D721Med (cell line): ENCODE data around the gene FBXW5.

Experiments used
- DNase-seq: peaks from one replicate; pipeline ENCODE4 v3.0.0; 2011; ENCODE audit warnings: low spot score; ENCODE audit not compliant: insufficient read length
- FAIRE-seq: peaks from 2 replicates; lab custom pipeline; 2011; peaks lifted over from hg19 to GRCh38; lab: Jason Lieb, UNC
- TF ChIP-seq, protein P1 (sequence below): IDR thresholded peaks from 2 replicates; pipeline ENCODE4 v1.5.1; 2012; ENCODE audit warnings: mild to moderate bottlenecking, control low read depth; ENCODE audit not compliant: insufficient read depth; ENCODE audit errors: missing control alignments

The FBXW5 gene

DNA sequence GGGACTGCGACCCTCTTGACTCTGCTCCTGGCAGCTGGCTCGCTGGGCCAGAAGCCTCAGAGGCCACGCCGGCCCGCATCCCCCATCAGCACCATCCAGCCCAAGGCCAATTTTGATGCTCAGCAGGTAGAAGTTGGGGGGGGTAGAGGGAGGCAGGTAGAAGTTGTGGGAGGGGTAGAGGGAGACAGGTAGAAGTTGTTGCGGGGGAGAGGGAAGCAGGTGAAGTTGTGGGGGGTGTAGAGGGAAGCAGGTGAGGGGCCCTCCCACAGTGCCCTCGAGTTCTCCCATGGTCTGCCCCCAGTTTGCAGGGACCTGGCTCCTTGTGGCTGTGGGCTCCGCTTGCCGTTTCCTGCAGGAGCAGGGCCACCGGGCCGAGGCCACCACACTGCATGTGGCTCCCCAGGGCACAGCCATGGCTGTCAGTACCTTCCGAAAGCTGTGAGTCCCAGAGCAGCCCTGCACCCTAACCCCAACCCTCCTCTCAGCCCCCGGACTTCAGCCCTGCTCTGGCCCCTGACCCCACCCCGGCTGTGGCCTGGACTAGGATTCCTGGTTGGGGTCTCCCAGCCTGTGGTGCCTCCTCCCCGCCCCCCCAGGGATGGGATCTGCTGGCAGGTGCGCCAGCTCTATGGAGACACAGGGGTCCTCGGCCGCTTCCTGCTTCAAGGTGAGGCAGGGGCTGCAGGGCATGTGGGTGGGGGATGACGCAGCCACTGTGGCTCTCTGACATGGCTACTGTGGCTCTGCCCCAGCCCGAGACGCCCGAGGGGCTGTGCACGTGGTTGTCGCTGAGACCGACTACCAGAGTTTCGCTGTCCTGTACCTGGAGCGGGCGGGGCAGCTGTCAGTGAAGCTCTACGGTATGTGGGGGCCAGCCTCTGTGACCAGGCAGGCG, 1.0 kb upstream of the FBXW5 start:
- TF ChIP-seq, protein P1, sequence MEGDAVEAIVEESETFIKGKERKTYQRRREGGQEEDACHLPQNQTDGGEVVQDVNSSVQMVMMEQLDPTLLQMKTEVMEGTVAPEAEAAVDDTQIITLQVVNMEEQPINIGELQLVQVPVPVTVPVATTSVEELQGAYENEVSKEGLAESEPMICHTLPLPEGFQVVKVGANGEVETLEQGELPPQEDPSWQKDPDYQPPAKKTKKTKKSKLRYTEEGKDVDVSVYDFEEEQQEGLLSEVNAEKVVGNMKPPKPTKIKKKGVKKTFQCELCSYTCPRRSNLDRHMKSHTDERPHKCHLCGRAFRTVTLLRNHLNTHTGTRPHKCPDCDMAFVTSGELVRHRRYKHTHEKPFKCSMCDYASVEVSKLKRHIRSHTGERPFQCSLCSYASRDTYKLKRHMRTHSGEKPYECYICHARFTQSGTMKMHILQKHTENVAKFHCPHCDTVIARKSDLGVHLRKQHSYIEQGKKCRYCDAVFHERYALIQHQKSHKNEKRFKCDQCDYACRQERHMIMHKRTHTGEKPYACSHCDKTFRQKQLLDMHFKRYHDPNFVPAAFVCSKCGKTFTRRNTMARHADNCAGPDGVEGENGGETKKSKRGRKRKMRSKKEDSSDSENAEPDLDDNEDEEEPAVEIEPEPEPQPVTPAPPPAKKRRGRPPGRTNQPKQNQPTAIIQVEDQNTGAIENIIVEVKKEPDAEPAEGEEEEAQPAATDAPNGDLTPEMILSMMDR, result no peak
- FAIRE-seq, result no peak
- DNase-seq, result no peak

DNA sequence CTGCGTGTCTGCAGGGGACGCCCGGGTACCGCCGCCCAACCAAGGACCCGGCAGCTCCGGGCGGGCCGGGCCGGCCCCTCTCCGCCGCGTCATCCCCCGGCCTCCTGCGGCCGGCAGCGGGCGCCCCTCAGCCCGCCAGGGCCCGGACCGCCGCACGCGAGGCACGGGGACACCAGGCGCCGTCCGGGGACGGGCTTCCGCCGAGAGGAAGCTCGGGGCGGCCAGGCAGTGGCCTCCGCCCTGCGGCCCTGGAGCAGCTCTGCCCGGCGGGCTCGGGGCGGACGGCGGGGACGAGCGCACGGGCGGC, 373 bp downstream of the FBXW5 start:
- DNase-seq (no peak), FAIRE-seq (no peak)
- TF ChIP-seq, protein P1, result no peak

DNA sequence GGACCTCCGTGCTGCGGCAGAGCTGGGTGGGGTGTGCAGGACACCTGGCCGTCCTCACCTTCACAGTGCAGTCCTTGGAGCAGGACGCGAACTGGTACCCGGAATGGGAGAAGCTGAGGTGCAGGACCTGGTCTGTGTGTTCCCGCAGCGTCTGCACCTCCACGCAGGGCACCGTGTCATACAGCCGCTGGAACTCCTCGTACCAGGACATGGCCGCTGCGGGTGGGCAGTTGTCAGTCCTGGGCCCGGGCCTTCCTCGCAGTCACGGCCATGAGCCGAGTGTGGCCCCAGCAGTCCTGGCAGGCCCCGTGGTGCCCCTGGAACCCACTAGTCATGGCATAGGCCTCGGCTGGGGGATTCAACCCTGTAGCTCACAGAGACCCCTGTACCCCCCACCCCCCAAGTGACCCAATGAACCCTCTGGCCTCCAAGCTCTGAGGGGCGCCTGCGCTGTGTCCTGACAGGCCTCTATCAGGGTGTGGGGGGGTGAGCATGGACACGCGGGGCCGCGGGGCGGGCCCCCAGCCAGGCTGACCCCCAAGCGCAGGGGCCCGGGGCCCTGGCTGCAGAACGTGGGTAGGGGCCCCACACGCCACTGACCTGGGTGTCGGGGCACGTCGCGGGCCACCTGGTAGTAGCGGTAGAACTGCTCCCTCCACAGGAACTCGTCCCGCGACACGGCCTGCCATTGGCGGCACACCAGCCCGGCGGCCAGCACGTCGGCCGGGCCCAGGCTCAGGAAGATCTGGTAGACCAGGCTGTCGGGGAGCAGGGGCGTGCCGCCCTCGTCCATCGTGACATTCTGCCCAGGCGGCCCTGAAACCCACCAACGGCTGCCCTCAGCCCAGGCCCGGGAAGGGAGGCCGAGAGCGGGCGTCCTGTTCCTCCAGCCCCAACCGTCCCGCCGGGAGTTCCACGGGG, 987 bp downstream of the FBXW5 start:
- no peak for FAIRE-seq
- no peak for DNase-seq
- TF ChIP-seq, protein P1, result no peak

DNA sequence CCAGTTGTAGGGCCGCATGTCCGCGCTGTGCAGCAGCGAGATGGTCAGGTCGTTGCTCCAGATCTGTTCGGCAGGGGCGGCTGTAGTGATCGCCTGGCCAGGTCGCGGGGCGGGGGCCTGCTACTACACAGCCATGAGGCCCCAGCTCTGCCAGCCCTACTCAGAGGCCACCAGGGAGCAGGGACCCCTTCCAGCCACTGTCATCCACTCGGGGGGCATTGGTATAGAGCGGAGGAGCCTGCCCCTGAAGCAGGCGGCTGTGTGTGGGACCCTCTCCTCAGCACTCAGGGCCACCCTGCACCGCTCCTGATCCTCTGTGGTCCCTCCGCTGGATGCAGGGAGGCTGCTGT, 1.7 kb downstream of the FBXW5 start:
- DNase-seq, result no peak
- no peak for FAIRE-seq
- TF ChIP-seq, protein P1, result no peak

DNA sequence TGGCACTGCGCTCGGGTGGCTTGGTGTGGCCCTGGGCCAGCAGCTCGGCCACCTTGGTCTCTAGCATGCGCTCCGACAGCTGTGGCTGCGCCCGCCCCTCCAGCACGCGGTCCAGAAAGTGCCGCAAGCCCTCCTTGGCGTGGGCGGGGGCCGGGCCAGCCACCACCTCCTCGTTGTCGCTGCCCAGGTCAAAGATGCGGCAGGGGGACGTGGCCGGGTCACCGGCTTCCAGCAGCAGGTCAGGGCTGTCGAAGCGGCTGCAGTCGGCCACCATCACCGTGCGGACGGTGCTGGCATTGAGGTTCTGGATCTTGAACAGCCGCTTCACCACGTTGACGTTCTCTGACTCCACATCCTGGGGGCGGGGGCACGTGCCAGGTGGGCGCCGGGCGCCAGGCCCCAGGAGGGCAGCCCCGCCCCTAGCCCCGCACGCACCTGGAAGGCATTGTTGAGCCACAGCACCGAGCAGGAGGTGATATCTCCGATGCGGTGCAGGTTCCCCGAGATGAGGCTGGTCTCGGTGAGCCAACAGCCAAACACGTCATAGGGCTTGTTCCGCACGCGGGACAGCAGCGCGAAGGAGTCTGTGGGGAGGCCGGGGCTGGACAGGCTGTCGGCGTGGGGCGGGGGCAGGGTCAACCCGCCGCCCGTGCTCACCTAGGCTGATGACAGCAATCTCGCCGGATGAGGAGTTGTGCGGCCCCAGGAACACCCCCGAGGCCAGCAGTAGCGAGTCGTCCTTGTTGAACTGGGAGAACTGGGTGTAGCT, 2.2 kb downstream of the FBXW5 start:
- FAIRE-seq (no peak), DNase-seq (no peak)
- TF ChIP-seq, protein P1, result no peak

DNA sequence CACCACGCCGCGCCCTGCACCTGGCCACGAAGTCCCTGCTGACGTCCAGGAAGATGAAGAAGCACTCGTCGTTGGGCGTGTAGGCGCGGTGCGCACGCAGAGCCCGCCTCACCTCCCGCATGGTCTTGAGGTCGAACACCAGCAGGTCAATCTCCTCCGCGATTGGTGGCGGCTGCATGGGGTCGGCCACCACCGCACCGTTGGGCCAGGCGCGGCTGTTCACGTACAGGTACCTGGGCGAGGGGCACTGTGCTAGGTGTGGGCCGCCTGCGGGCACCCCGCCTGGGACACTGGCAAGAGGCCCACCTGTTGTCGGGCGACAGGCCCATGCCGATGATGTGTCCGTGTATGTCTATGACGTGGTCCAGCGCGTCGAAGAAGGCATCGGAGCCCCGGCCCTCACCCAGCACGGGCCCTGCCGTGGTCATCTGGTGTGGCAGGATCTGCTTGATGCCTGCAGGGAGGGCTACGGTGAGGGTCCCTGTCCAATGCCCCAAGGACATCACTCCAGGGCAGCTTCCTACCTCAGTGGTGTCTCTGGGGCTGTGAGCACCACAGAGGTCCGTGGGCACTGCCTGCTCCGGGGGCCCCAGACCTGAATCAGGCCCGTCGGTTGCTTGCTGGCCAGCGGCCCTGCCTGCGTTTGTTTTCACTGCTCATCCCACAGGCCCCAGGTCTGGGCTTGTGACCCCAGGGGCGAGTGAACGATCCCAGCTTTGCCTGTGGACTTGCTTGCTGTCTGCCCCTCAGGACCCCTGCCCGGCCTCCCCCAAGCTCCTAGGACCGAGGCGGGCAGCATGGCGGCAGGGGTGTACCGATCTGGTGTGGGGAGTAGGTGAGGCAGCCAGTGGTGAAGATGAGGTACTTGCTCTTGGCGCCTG, 3.1 kb downstream of the FBXW5 start:
- no peak for DNase-seq
- no peak for FAIRE-seq
- TF ChIP-seq, protein P1, result no peak
